Mucosa of gallbladder (tissue), 1 donor: ENCODE measurements around the gene MYCBP2. TPM values are rescaled to one million over a fixed set of nuclear protein-coding genes. Genes with fewer than 3 reads are reported as not detected.

Experiments used
- total RNA-seq: library from RNA; stranded (reverse); gene quantifications from one replicate; pipeline ENCODE4 v1.2.1, GENCODE V29; 2021
- donor health status: DM: no; HTN: no; CAD: no.

MYCBP2 gene
- total RNA-seq, 1 donor from 2014 or later = 71.8 TPM

Other genes with a start within 250 kb of the MYCBP2 start
- 0.12 TPM for gene SCEL, start 208.6 kb upstream of the MYCBP2 start, total RNA-seq